Esophagus squamous epithelium (tissue), 5 donors: ENCODE data around the gene LARP1B. TPM values are rescaled to one million over a fixed set of nuclear protein-coding genes. Genes with fewer than 3 reads are reported as not detected.
"Not testable (repeated sequence)": the region's sequence is repeated elsewhere in the genome, so short reads cannot be mapped to it uniquely, and the experiment has no call there.

Experiments
- DNase-seq: peaks from one replicate; lab custom pipeline; 2025; lab: John Stamatoyannopoulos, UW
- H3K27ac ChIP-seq, 4 donors: fragments of 200-600 bp; sonication (generic); one replicate each; pipeline ENCODE4 v1.5.1; 2016 to 2019; ENCODE audit warnings: mild to moderate bottlenecking in 1 of 4
- H3K27me3 ChIP-seq, 4 donors: fragments of 200-600 bp; sonication (generic); 1 replicate in 3 of 4; 2 replicates in 1 of 4; pipeline versions ENCODE4 v1.5.1 to v1.6.0; 2017 to 2021; ENCODE audit warnings: antibody characterized with exemption in 1 of 4
- H3K36me3 ChIP-seq, 3 donors: fragments of 200-600 bp; sonication (generic); one replicate each; pipeline ENCODE4 v1.5.1; 2016 to 2019
- H3K4me1 ChIP-seq, 3 donors: fragments of 200-600 bp; sonication (generic); one replicate each; pipeline ENCODE4 v1.5.1; 2017 to 2019
- H3K4me3 ChIP-seq, 4 donors: fragments of 200-600 bp; sonication (generic); 1 replicate in 3 of 4; 2 replicates in 1 of 4; pipeline ENCODE4 v1.5.1; 2016 to 2019; ENCODE audit warnings: mild to moderate bottlenecking in 2 of 4, moderate library complexity in 1 of 4
- H3K9me3 ChIP-seq, 3 donors: fragments of 200-600 bp; sonication (generic); one replicate each; pipeline ENCODE4 v1.5.1; 2016 to 2019
- POLR2A ChIP-seq, 4 donors: fragments of 450-650 bp; IDR thresholded peaks; one replicate each; pipeline ENCODE4 v1.6.1; 2017; ENCODE audit warnings: antibody characterized with exemption in 4 of 4, mild to moderate bottlenecking in 4 of 4, moderate library complexity in 3 of 4
- WGBS, 2 donors: methylation state at CpG; one replicate each; pipeline ENCODE4 v1.1.5; 2018; 5-methylcytosine and 5-hydroxymethylcytosine counted together
- intact Hi-C: fragments of 100-400 bp; cut with DNase I; formaldehyde crosslinking; loops from one replicate; pipeline ENCODE4 v1.15.0; 2022
- total RNA-seq, 4 donors: library from RNA; depleted of rRNA; stranded (reverse); fragments of >200 nt; gene quantifications; one replicate each; pipeline ENCODE4 v1.1.0, GENCODE V29; 2016
- TF ChIP-seq, protein P1 (sequence below), 6 experiments: fragments of 450-650 bp in 4 of 6; fragments of 200-600 bp in 2 of 6; sonication (generic) in 2 of 6; IDR thresholded peaks; one replicate each; pipeline ENCODE4 v1.5.1; 2016 to 2019; ENCODE audit warnings: antibody characterized with exemption in 6 of 6, mild to moderate bottlenecking in 4 of 6, moderate library complexity in 4 of 6
- donor health status: DM: yes; HTN: yes; CAD: no.

Gene LARP1B
- total RNA-seq, 4 donors from 2014 or later = 11.5 to 29.2 (median 16.4) TPM

DNA sequence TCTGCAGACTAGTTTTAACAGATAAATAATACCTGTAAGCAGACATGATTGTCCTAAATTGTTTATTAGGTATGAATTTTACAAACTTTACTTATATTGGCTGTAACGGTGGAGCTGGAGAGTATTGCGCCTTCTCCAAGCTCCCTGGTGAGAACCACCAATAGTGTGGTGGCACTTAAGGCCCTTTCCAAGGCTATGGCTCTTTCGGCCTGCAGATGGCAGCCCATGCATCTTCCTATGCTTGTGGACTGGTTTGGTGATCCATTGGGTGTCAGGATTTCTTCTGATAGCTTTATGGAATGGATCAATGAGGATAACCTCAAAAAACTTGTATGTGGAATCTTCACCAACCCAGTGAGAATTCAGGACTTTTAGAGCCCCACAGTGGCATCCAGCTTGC, 7.8 kb downstream of the LARP1B start:
- 89 to 90% methylated on average over 2 to 3 of the region's 3 CpGs for WGBS, 2 donors
- Histone ChIP-seq H3K4me3 (no peak overlapping the region), H3K9me3 (no peaks in the 10 kb centered on the region), H3K27ac (no peak overlapping the region), H3K4me1 (no peaks in the 10 kb centered on the region), H3K36me3 (no peaks in the 10 kb centered on the region), H3K27me3 (no peaks in the 10 kb centered on the region)
- no peak for DNase-seq
- TF ChIP-seq POLR2A (IDR thresholded peaks at IDR 0.05) = no peak
- TF ChIP-seq, protein P1, sequence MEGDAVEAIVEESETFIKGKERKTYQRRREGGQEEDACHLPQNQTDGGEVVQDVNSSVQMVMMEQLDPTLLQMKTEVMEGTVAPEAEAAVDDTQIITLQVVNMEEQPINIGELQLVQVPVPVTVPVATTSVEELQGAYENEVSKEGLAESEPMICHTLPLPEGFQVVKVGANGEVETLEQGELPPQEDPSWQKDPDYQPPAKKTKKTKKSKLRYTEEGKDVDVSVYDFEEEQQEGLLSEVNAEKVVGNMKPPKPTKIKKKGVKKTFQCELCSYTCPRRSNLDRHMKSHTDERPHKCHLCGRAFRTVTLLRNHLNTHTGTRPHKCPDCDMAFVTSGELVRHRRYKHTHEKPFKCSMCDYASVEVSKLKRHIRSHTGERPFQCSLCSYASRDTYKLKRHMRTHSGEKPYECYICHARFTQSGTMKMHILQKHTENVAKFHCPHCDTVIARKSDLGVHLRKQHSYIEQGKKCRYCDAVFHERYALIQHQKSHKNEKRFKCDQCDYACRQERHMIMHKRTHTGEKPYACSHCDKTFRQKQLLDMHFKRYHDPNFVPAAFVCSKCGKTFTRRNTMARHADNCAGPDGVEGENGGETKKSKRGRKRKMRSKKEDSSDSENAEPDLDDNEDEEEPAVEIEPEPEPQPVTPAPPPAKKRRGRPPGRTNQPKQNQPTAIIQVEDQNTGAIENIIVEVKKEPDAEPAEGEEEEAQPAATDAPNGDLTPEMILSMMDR (IDR thresholded peaks at IDR 0.05) = peak in 2 of 6 experiments; percentile 7 to 24
- intact Hi-C loops = no loop called here

DNA sequence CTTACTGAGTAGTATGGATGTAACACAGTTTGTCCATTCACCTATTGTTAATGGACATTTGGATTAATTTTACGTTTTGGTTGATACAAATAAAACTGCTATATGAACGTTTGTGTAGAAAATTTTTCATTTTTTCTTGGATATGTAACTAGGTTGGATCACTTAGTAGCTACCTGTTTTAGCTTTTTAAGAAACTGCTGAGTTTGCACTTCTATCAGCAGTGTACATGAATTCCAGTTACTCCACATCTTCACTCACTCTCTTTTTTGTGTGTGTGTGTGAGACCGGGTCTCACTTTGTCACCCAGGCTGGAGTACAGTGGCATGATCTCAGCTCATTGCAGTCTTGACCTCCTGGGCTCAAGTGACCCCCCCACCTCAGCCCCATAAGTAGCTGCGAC, 15.4 kb downstream of the LARP1B start:
- peaks cover 0 to 39% (median 0%) of the 10 kb centered on the region in 3 donors for H3K36me3 ChIP-seq

DNA sequence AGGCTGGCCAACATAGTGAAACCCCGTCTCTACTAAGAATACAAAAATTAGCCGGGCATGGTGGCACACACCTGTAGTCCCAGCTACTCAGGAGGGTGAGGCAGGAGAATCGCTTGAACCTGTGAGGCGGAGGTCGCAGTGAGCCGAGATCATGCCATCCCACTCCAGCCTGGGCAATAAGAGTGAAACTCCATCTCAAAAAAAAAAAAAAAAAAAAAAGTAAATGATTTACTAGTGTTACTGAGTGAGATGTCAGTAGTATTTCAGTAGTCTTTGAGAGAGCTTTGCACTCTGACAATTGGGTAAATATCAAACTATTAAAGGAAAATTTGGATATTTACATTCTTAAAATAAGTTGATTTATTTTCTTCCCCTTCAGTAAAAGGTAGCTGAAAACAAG, 34.2 kb downstream of the LARP1B start:
- DNase-seq, H3K4me1 ChIP-seq, H3K27ac ChIP-seq, H3K27me3 ChIP-seq, H3K4me3 ChIP-seq, intact Hi-C loops, H3K9me3 ChIP-seq: not testable (repeated sequence)
- WGBS, 2 donors = 94 to 96% methylated on average over 6 of the region's 6 CpGs
- peaks cover 0 to 90% (median 4%) of the 10 kb centered on the region in 3 donors for H3K36me3 ChIP-seq

More for the DNA sequence above, 15.4 kb downstream of the LARP1B start:
- intact Hi-C loops = no loop called here
- 90 to 91% methylated on average over 3 to 4 of the region's 4 CpGs for WGBS, 2 donors
- Histone ChIP-seq H3K4me3 (no peak overlapping the region), H3K27ac (no peak overlapping the region), H3K27me3 (no peaks in the 10 kb centered on the region), H3K4me1 (no peaks in the 10 kb centered on the region), H3K9me3 (no peaks in the 10 kb centered on the region)
- TF ChIP-seq, protein P1 (IDR thresholded peaks at IDR 0.05) = no peak
- no peak for TF ChIP-seq POLR2A (IDR thresholded peaks at IDR 0.05)
- no peak for DNase-seq

DNA sequence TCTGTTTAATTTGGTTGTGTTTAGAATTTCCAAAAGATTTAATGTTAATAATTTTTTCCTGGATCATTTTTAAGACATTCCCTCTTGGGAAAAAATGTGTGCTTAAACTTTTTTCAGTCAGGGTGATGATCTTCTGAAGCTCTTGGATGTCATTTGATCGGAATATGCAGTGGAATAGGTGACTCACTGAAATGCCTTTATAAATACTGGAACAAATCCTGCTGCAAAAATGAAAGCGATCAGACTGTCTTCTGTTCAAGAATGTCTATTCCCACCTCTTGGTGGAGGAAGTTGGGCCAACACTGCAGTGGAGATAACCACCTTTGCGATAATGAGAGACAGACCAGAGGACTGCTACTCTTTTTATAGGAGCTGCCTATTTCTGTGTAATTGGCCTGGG, 46.7 kb downstream of the LARP1B start:
- H3K27me3 ChIP-seq = no peaks in the 10 kb centered on the region
- 85 to 90% methylated on average over 3 of the region's 3 CpGs for WGBS, 2 donors
- no peak overlapping the region for H3K4me3 ChIP-seq
- TF ChIP-seq, protein P1 (IDR thresholded peaks at IDR 0.05) = no peak
- no peak for TF ChIP-seq POLR2A (IDR thresholded peaks at IDR 0.05)
- intact Hi-C loops = no loop called here
- H3K36me3 ChIP-seq = peaks cover 0 to 57% (median 0%) of the 10 kb centered on the region in 3 donors
- no peak overlapping the region for H3K27ac ChIP-seq
- DNase-seq = no peak
- H3K9me3 ChIP-seq = no peaks in the 10 kb centered on the region
- H3K4me1 ChIP-seq = no peaks in the 10 kb centered on the region

DNA sequence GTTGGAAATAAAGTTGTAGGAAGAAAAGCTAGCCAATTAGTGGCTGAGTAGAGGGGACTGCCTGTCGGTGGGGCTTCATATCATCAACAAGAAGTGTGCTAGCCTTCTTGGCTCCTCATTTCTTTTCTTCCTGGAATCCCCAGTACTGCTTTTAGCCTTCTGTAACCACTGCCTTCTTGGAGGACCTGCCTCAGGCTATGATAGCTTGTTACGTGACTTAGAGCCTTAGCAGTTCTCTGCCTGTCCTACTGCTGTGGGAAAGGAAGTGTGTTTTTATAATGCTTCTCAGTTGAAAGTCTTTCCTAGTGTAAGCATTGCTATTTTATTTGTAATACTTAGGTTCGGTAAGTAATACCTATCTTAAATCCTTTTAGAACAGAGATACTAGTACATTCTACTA, 61.9 kb downstream of the LARP1B start:
- H3K27me3 ChIP-seq = no peaks in the 10 kb centered on the region
- intact Hi-C loops = no loop called here
- 75 to 80% methylated on average over 3 of the region's 3 CpGs for WGBS, 2 donors

More for the DNA sequence above, 61.9 kb downstream of the LARP1B start:
- Histone ChIP-seq H3K4me3 (no peak overlapping the region), H3K9me3 (no peaks in the 10 kb centered on the region), H3K4me1 (no peaks in the 10 kb centered on the region), H3K27ac (no peak overlapping the region), H3K36me3 (peaks cover 0 to 18% (median 0%) of the 10 kb centered on the region in 3 donors)
- no peak for TF ChIP-seq POLR2A (IDR thresholded peaks at IDR 0.05)
- TF ChIP-seq, protein P1 (IDR thresholded peaks at IDR 0.05) = no peak
- no peak for DNase-seq
